ENCODE results near the gene LMOD1. TPM values are rescaled to one million over a fixed set of nuclear protein-coding genes. Genes with fewer than 3 reads are reported as not detected.
A peak's percentile ranks its signal among the peaks of the same experiment; 100 is the strongest.

The LMOD1 gene
- total and polyA plus RNA-seq, 2 donors (not counting 1 experiment from before 2014, with no cell fraction given): not detected

DNA sequence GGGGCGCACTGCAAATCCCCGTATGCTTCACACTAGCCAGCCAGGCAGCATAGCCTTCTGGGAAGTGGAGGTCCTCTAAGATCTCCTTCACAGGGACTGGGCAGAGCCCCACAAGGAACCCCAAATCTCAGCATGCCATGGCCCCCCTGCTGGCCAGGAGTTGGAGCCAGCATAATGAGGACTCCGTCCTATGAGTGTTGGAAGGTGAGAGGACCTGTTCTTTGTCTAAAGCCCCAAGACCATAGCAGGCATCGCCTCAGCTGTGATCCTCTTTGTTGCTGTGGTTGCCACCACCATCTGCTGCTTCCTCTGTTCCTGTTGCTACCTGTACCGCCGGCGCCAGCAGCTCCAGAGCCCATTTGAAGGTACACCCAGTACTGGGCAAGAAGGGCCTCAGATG lies 56.1 kb downstream of the LMOD1 start:
- DNase-seq (no peak), ATAC-seq (ENCODE audit: low read depth) (no peak)
- no peaks in the 10 kb centered on the region for H3K9me3 Mint-ChIP-seq (ENCODE audit: insufficient read depth)
- no peak overlapping the region for H3K4me2 ChIP-seq (replicated peaks; ENCODE audit: low read depth, low read length, poor library complexity, severe bottlenecking)
- no peak overlapping the region for H3K27ac ChIP-seq (ENCODE audit: low read length in 2 of 2)
- TF ChIP-seq, protein P1, sequence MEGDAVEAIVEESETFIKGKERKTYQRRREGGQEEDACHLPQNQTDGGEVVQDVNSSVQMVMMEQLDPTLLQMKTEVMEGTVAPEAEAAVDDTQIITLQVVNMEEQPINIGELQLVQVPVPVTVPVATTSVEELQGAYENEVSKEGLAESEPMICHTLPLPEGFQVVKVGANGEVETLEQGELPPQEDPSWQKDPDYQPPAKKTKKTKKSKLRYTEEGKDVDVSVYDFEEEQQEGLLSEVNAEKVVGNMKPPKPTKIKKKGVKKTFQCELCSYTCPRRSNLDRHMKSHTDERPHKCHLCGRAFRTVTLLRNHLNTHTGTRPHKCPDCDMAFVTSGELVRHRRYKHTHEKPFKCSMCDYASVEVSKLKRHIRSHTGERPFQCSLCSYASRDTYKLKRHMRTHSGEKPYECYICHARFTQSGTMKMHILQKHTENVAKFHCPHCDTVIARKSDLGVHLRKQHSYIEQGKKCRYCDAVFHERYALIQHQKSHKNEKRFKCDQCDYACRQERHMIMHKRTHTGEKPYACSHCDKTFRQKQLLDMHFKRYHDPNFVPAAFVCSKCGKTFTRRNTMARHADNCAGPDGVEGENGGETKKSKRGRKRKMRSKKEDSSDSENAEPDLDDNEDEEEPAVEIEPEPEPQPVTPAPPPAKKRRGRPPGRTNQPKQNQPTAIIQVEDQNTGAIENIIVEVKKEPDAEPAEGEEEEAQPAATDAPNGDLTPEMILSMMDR (IDR thresholded peaks at IDR 0.05): no peak
- TF ChIP-seq EZH2 (IDR thresholded peaks at IDR 0.05; ENCODE audit: borderline replicate concordance, insufficient read depth, low read depth, low read length, poor library complexity, severe bottlenecking): no peak
- intact Hi-C loops (cut with micrococcal nuclease): no loop called here
- 95% methylated on average over 4 of the region's 7 CpGs for whole genome bisulfite sequencing (ENCODE audit: insufficient coverage)
- H3K4me3 ChIP-seq (ENCODE audit: control extremely low read depth in 1 of 5, extremely low read depth in 1 of 5, insufficient read depth in 1 of 5, low read depth in 2 of 5, low read length in 4 of 5): no peak overlapping the region
- H3K4me1 ChIP-seq (ENCODE audit: control insufficient read depth in 2 of 2, insufficient read depth in 2 of 2, low read length in 2 of 2): peaks cover 16 to 17% of the 10 kb centered on the region in 2 donors
- peaks cover 49% of the 10 kb centered on the region for H3K27me3 Mint-ChIP-seq
- no peak overlapping the region for H2AFZ ChIP-seq (ENCODE audit: insufficient read depth, low read depth, low read length, poor library complexity, severe bottlenecking)
- ChIA-PET POLR2A (no interaction called here), CTCF (interaction anchor here (0.6 kb wide), 1 partner anchor 110 kb away, joined by 4 read pairs; no protein-coding TSS in a partner anchor)
- H3K27me3 ChIP-seq (replicated peaks in 1 of 4; ENCODE audit: control extremely low read depth in 1 of 4, control insufficient read depth in 3 of 4, insufficient read depth in 4 of 4, low read length in 3 of 4): peaks cover 0 to 68% (median 36%) of the 10 kb centered on the region in 4 experiments
- no peaks in the 10 kb centered on the region for H3K36me3 ChIP-seq (replicated peaks in 1 of 2; ENCODE audit: control extremely low read depth in 1 of 2, control insufficient read depth in 1 of 2, extremely low read depth in 1 of 2, insufficient read depth in 2 of 2, low read length in 1 of 2)
- H3K9me3 ChIP-seq (ENCODE audit: control extremely low read depth in 1 of 3, control insufficient read depth in 2 of 3, insufficient read depth in 1 of 3, low read length in 2 of 3): peaks cover 0 to 13% (median 0%) of the 10 kb centered on the region in 3 donors
- H3K27ac Mint-ChIP-seq: no peak overlapping the region
- H3K4me3 Mint-ChIP-seq: no peak overlapping the region
- H3K9ac ChIP-seq (ENCODE audit: low read length): no peak overlapping the region
- peaks cover 3% of the 10 kb centered on the region for H3K4me1 Mint-ChIP-seq
- H4K20me1 ChIP-seq (ENCODE audit: control insufficient read depth, insufficient read depth, low read length, poor library complexity, severe bottlenecking): no peaks in the 10 kb centered on the region
- H3K79me2 ChIP-seq (ENCODE audit: control insufficient read depth, insufficient read depth, low read length): no peaks in the 10 kb centered on the region

GRCh38 chr1:201889090-201889968 lies 57.0 kb downstream of the LMOD1 start:
- Mint-ChIP-seq H3K4me1 (peaks cover 10% of the 10 kb centered on the region), H3K27me3 (peaks cover 49% of the 10 kb centered on the region), H3K9me3 (ENCODE audit: insufficient read depth) (no peaks in the 10 kb centered on the region), H3K27ac (no peak overlapping the region), H3K4me3 (peak overlapping the region; percentile 84)
- peaks cover 19% of the 10 kb centered on the region in 2 donors for H3K4me1 ChIP-seq (ENCODE audit: control insufficient read depth in 2 of 2, insufficient read depth in 2 of 2, low read length in 2 of 2)
- peak overlapping the region; percentile 76 for H2AFZ ChIP-seq (ENCODE audit: insufficient read depth, low read depth, low read length, poor library complexity, severe bottlenecking)
- no peaks in the 10 kb centered on the region for H3K79me2 ChIP-seq (ENCODE audit: control insufficient read depth, insufficient read depth, low read length)
- CTCF ChIA-PET: no interaction called here
- no peak for TF ChIP-seq EZH2 (IDR thresholded peaks at IDR 0.05; ENCODE audit: borderline replicate concordance, insufficient read depth, low read depth, low read length, poor library complexity, severe bottlenecking)
- TF ChIP-seq, protein P1 (IDR thresholded peaks at IDR 0.05): no peak
- H4K20me1 ChIP-seq (ENCODE audit: control insufficient read depth, insufficient read depth, low read length, poor library complexity, severe bottlenecking): no peaks in the 10 kb centered on the region
- peak overlapping the region; percentile 60 for H3K9ac ChIP-seq (ENCODE audit: low read length)
- 36% methylated on average over 32 of the region's 33 CpGs for WGBS (ENCODE audit: insufficient coverage)
- H3K27me3 ChIP-seq (replicated peaks in 1 of 4; ENCODE audit: control extremely low read depth in 1 of 4, control insufficient read depth in 3 of 4, insufficient read depth in 4 of 4, low read length in 3 of 4): peaks cover 0 to 68% (median 37%) of the 10 kb centered on the region in 4 experiments
- ATAC-seq (ENCODE audit: low read depth) (no peak), DNase-seq (peak; percentile 23)
- peak overlapping the region; percentile 88 for H3K4me2 ChIP-seq (replicated peaks; ENCODE audit: low read depth, low read length, poor library complexity, severe bottlenecking)
- POLR2A ChIA-PET: no interaction called here
- peak overlapping the region in 3 of 5 experiments; percentile 27 to 59 (median 44) for H3K4me3 ChIP-seq (ENCODE audit: control extremely low read depth in 1 of 5, extremely low read depth in 1 of 5, insufficient read depth in 1 of 5, low read depth in 2 of 5, low read length in 4 of 5)
- H3K9me3 ChIP-seq (ENCODE audit: control extremely low read depth in 1 of 3, control insufficient read depth in 2 of 3, insufficient read depth in 1 of 3, low read length in 2 of 3): peaks cover 0 to 13% (median 0%) of the 10 kb centered on the region in 3 donors
- H3K27ac ChIP-seq (ENCODE audit: low read length in 2 of 2): no peak overlapping the region
- no peaks in the 10 kb centered on the region for H3K36me3 ChIP-seq (replicated peaks in 1 of 2; ENCODE audit: control extremely low read depth in 1 of 2, control insufficient read depth in 1 of 2, extremely low read depth in 1 of 2, insufficient read depth in 2 of 2, low read length in 1 of 2)
- intact Hi-C loops (cut with micrococcal nuclease): no loop called here

Measured in B cell (primary cell).